ENCODE data around the gene POU6F2. TPM values are rescaled to one million over a fixed set of nuclear protein-coding genes. Genes with fewer than 3 reads are reported as not detected.
"Not testable (repeated sequence)": the region's sequence is repeated elsewhere in the genome, so short reads cannot be mapped to it uniquely, and the experiment has no call there.

POU6F2 gene
- total and polyA plus RNA-seq, 2 of the 4 experiments (the other 2 are of a cell fraction): not detected

GRCh38 chr7:39005461-39005860 lies 27.8 kb downstream of the POU6F2 start:
- Histone ChIP-seq H3K14ac (replicated peaks; ENCODE audit: low read depth, low read length) (no peak overlapping the region), H3K4me2 (ENCODE audit: low read depth, low read length) (no peak overlapping the region), H3K9ac (ENCODE audit: low read depth, low read length) (no peak overlapping the region), H4K5ac (ENCODE audit: low read depth, low read length) (no peak overlapping the region), H4K8ac (ENCODE audit: low read depth in 2 of 2, low read length in 2 of 2) (no peak overlapping the region), H2AK5ac (ENCODE audit: low read depth, low read length) (no peak overlapping the region), H2BK120ac (ENCODE audit: low read depth, low read length) (no peak overlapping the region), H3K9me3 (ENCODE audit: control insufficient read depth, insufficient read depth, low read length) (no peaks in the 10 kb centered on the region), H2BK5ac (ENCODE audit: low read depth, low read length, poor library complexity, severe bottlenecking) (no peak overlapping the region), H2AK9ac (replicated peaks; ENCODE audit: low read depth, low read length, poor library complexity) (no peak overlapping the region), H3K27me3 (ENCODE audit: control insufficient read depth, insufficient read depth, low read length) (no peaks in the 10 kb centered on the region), H4K20me1 (ENCODE audit: insufficient read depth, low read length) (no peaks in the 10 kb centered on the region), H3K36me3 (ENCODE audit: control insufficient read depth, insufficient read depth, low read length) (no peaks in the 10 kb centered on the region), H3K4me3 (ENCODE audit: insufficient read depth, low read depth, low read length) (no peak overlapping the region), H3K56ac (ENCODE audit: extremely low read depth, insufficient read depth, low read length) (no peak overlapping the region), H2AFZ (replicated peaks; ENCODE audit: low read length, poor library complexity) (no peak overlapping the region), H3K4me1 (ENCODE audit: control insufficient read depth, insufficient read depth, low read length) (no peaks in the 10 kb centered on the region), H3K9me1 (ENCODE audit: insufficient read depth, low read length) (no peaks in the 10 kb centered on the region), H3K4ac (ENCODE audit: low read depth, low read length) (no peak overlapping the region), H3K18ac (ENCODE audit: low read depth, low read length) (no peak overlapping the region), H4K91ac (ENCODE audit: insufficient read depth, low read depth, low read length) (no peak overlapping the region), H2BK15ac (ENCODE audit: low read depth, low read length) (no peak overlapping the region), H2BK20ac (ENCODE audit: low read depth, low read length) (no peak overlapping the region), H3K27ac (ENCODE audit: insufficient read depth, low read length) (no peak overlapping the region), H3K79me1 (ENCODE audit: low read depth in 1 of 2, low read length in 2 of 2) (no peaks in the 10 kb centered on the region), H3K23ac (ENCODE audit: low read depth, low read length) (no peak overlapping the region)
- ChIA-PET POLR2A (ENCODE audit: unreplicated experiment) (no interaction called here), CTCF (no interaction called here)
- TF ChIP-seq CEBPB (IDR thresholded peaks at IDR 0.05; ENCODE audit: low read depth, low read length): no peak
- TF ChIP-seq RAD21 (IDR thresholded peaks at IDR 0.05; ENCODE audit: low read length): no peak
- TF ChIP-seq MXI1 (IDR thresholded peaks at IDR 0.05; ENCODE audit: borderline replicate concordance, low read depth, low read length): no peak
- no peak for TF ChIP-seq ELK1 (IDR thresholded peaks at IDR 0.05; ENCODE audit: borderline replicate concordance, low read depth, low read length)
- TF ChIP-seq USF2 (IDR thresholded peaks at IDR 0.05; ENCODE audit: low read depth, low read length): no peak
- ATAC-seq (ENCODE audit: low read depth): no peak
- no CpG with 5 or more reads among the region's 6 CpGs for WGBS, 2 experiments (ENCODE audit: extremely low coverage in 2 of 2, insufficient read length in 1 of 2)
- in situ Hi-C loops (cut with MboI; ENCODE audit: low sequenced_read_pairs) (no loop called here), dilution Hi-C loops (cut with HindIII; ENCODE audit: low sequenced_read_pairs, unreplicated experiment) (no loop called here), intact Hi-C loops (cut with micrococcal nuclease) (no loop called here)
- no TSS peak for BruUV-seq (replicated peaks)
- DNase-seq: no peak

GRCh38 chr7:39013049-39013939 lies 35.6 kb downstream of the POU6F2 start:
- POLR2A ChIA-PET (ENCODE audit: unreplicated experiment); H3K4me3 ChIP-seq (ENCODE audit: insufficient read depth, low read depth, low read length); H3K23ac ChIP-seq (ENCODE audit: low read depth, low read length); H3K79me1 ChIP-seq (ENCODE audit: low read depth in 1 of 2, low read length in 2 of 2); H4K20me1 ChIP-seq (ENCODE audit: insufficient read depth, low read length); H2BK5ac ChIP-seq (ENCODE audit: low read depth, low read length, poor library complexity, severe bottlenecking); intact Hi-C loops (cut with micrococcal nuclease); H3K9ac ChIP-seq (ENCODE audit: low read depth, low read length); H3K4me1 ChIP-seq (ENCODE audit: control insufficient read depth, insufficient read depth, low read length); H2BK120ac ChIP-seq (ENCODE audit: low read depth, low read length); H3K36me3 ChIP-seq (ENCODE audit: control insufficient read depth, insufficient read depth, low read length); H2AFZ ChIP-seq (replicated peaks; ENCODE audit: low read length, poor library complexity); H3K56ac ChIP-seq (ENCODE audit: extremely low read depth, insufficient read depth, low read length); H4K8ac ChIP-seq (ENCODE audit: low read depth in 2 of 2, low read length in 2 of 2); H3K4ac ChIP-seq (ENCODE audit: low read depth, low read length); H3K4me2 ChIP-seq (ENCODE audit: low read depth, low read length); BruUV-seq (replicated peaks); DNase-seq; H3K9me3 ChIP-seq (ENCODE audit: control insufficient read depth, insufficient read depth, low read length); H3K14ac ChIP-seq (replicated peaks; ENCODE audit: low read depth, low read length); H3K9me1 ChIP-seq (ENCODE audit: insufficient read depth, low read length); H2BK15ac ChIP-seq (ENCODE audit: low read depth, low read length); H2AK5ac ChIP-seq (ENCODE audit: low read depth, low read length); H3K27ac ChIP-seq (ENCODE audit: insufficient read depth, low read length); CTCF ChIA-PET; in situ Hi-C loops (cut with MboI; ENCODE audit: low sequenced_read_pairs); dilution Hi-C loops (cut with HindIII; ENCODE audit: low sequenced_read_pairs, unreplicated experiment); H3K27me3 ChIP-seq (ENCODE audit: control insufficient read depth, insufficient read depth, low read length); H4K91ac ChIP-seq (ENCODE audit: insufficient read depth, low read depth, low read length); ATAC-seq (ENCODE audit: low read depth); H3K18ac ChIP-seq (ENCODE audit: low read depth, low read length); H4K5ac ChIP-seq (ENCODE audit: low read depth, low read length); H2BK20ac ChIP-seq (ENCODE audit: low read depth, low read length); H2AK9ac ChIP-seq (replicated peaks; ENCODE audit: low read depth, low read length, poor library complexity): not testable (repeated sequence)
- 80% methylated on average over 1 of the region's 34 CpGs; no CpG with 5 or more reads in 1 of the 2 experiments for WGBS, 2 experiments (ENCODE audit: extremely low coverage in 2 of 2, insufficient read length in 1 of 2)

Measured in IMR-90 (cell line).